GM12878 (cell line): ENCODE measurements around the gene DNAJC5. TPM values are rescaled to one million over a fixed set of nuclear protein-coding genes. Genes with fewer than 3 reads are reported as not detected.

Source experiments
- ATAC-seq: fragments of 200-7000 bp; cut with Tn5 transposase; 3 replicates; pipeline ENCODE4 v1.9.1; 2020; ENCODE audit warnings: mild to moderate bottlenecking, moderate library complexity
- BruUV-seq: library from RNA; stranded (reverse); fragments of 400-500 nt; replicated peaks from 2 replicates; lab custom pipeline; 2021; lab: Mats Ljungman, UMichigan
- CTCF ChIA-PET: fragments of 300-600 bp; sonication (Branson Sonifier 250); formaldehyde crosslinking; extraction: SDS; loops from one replicate; lab custom pipeline; 2021; ENCODE audit warnings: inconsistent platforms; lab: Yijun Ruan, JAX
- POLR2A ChIA-PET: fragments of 350-600 bp; formaldehyde crosslinking; extraction: SDS; loops from one replicate; lab custom pipeline; 2021; ENCODE audit warnings: inconsistent platforms; lab: Charles Lee
- RAD21 ChIA-PET: fragments of 300-600 bp; sonication (Branson Sonifier 250); formaldehyde crosslinking; loops from one replicate; lab custom pipeline; 2023; ENCODE audit warnings: antibody characterized with exemption; ENCODE audit not compliant: unreplicated experiment; lab: Charles Lee
- SMC1A ChIA-PET: fragments of 300-600 bp; sonication (Branson Sonifier 250); formaldehyde crosslinking; loops from one replicate; lab custom pipeline; 2023; ENCODE audit not compliant: unreplicated experiment, uncharacterized antibody; lab: Charles Lee
- DNase-seq: peaks from one replicate; pipeline ENCODE4 v3.0.0-alpha.2; 2011; ENCODE audit warnings: low read depth, low spot score
- FAIRE-seq: peaks from 3 replicates; lab custom pipeline; 2011; peaks lifted over from hg19 to GRCh38; lab: Jason Lieb, UNC
- H2AFZ ChIP-seq: 2 replicates; pipeline ENCODE4 v1.6.0; 2011; ENCODE audit warnings: low read depth, low read length, control low read depth; ENCODE audit not compliant: control insufficient read depth
- H3K27ac ChIP-seq: 2 replicates; pipeline ENCODE4 v1.5.1; 2011; ENCODE audit warnings: control low read depth; ENCODE audit not compliant: control insufficient read depth, insufficient read depth
- H3K27me3 ChIP-seq, 2 experiments: replicated peaks in 1 of 2; 2 replicates each; pipeline versions ENCODE4 v1.6.0 to v1.6.1; 2011; ENCODE audit warnings: low read length in 1 of 2; ENCODE audit not compliant: control insufficient read depth in 2 of 2, insufficient read depth in 2 of 2
- H3K36me3 ChIP-seq, 2 experiments: 2 replicates each; pipeline ENCODE4 v1.5.1; 2011; ENCODE audit warnings: low read length in 1 of 2; ENCODE audit not compliant: control insufficient read depth in 2 of 2, insufficient read depth in 2 of 2
- H3K4me1 ChIP-seq: 2 replicates; pipeline ENCODE4 v1.6.1; 2011; ENCODE audit warnings: mild to moderate bottlenecking, low read length, moderate library complexity, mixed read lengths; ENCODE audit not compliant: control insufficient read depth, insufficient read depth
- H3K4me2 ChIP-seq: 2 replicates; pipeline ENCODE4 v1.6.0; 2011; ENCODE audit warnings: control low read depth; ENCODE audit not compliant: control insufficient read depth, insufficient read depth
- H3K4me3 ChIP-seq: fragments of 200-600 bp; sonication (generic); 2 replicates; pipeline ENCODE4 v1.5.1; 2016
- H3K79me2 ChIP-seq: 2 replicates; pipeline ENCODE4 v1.6.0; 2011; ENCODE audit warnings: low read length; ENCODE audit not compliant: control insufficient read depth, insufficient read depth
- H3K9ac ChIP-seq: 2 replicates; pipeline ENCODE4 v1.8.0; 2011; ENCODE audit warnings: low read length, control low read depth, mixed read lengths; ENCODE audit not compliant: control insufficient read depth, insufficient read depth
- H3K9me3 ChIP-seq: replicated peaks from 3 replicates; pipeline ENCODE4 v1.5.1; 2011; ENCODE audit warnings: mild to moderate bottlenecking, low read length; ENCODE audit not compliant: control insufficient read depth, insufficient read depth
- H4K20me1 ChIP-seq: 2 replicates; pipeline ENCODE4 v1.6.0; 2011; ENCODE audit not compliant: control insufficient read depth, insufficient read depth
- ASH2L ChIP-seq: fragments of 300-600, 200-600 bp; sonication (generic); IDR thresholded peaks from 2 replicates; pipeline ENCODE4 v1.6.1; 2017; ENCODE audit warnings: low read depth, mild to moderate bottlenecking, borderline replicate concordance
- CBX5 ChIP-seq: sonication (generic); IDR thresholded peaks from 2 replicates; pipeline ENCODE4 v1.6.1; 2016; ENCODE audit warnings: low read depth, moderate library complexity, mild to moderate bottlenecking, inconsistent platforms
- ETV6 ChIP-seq, 2 experiments: fragments of 450-650 bp in 1 of 2; IDR thresholded peaks in 1 of 2; conservative IDR thresholded peaks in 1 of 2; 2 replicates each; pipeline ENCODE4 v1.6.1; 2014; ENCODE audit warnings: antibody characterized with exemption in 1 of 2, borderline replicate concordance in 1 of 2, low read depth in 1 of 2, mild to moderate bottlenecking in 1 of 2, moderate library complexity in 1 of 2
- IKZF2 ChIP-seq, 2 experiments: fragments of 450-650 bp; IDR thresholded peaks; 2 replicates each; pipeline ENCODE4 v1.6.1; 2017; ENCODE audit warnings: mild to moderate bottlenecking in 2 of 2, moderate library complexity in 2 of 2
- MTA2 ChIP-seq: fragments of 450-650 bp; IDR thresholded peaks from 2 replicates; pipeline ENCODE4 v1.6.1; 2016; ENCODE audit warnings: low read depth, mild to moderate bottlenecking, moderate library complexity
- NR2C1 ChIP-seq: fragments of 450-650 bp; IDR thresholded peaks from 2 replicates; pipeline ENCODE4 v1.6.1; 2017; ENCODE audit warnings: antibody characterized with exemption, mild to moderate bottlenecking, moderate library complexity
- RELA ChIP-seq: fragments of 450-650 bp; IDR thresholded peaks from 2 replicates; pipeline ENCODE4 v1.8.0; 2014; ENCODE audit warnings: borderline replicate concordance; ENCODE audit not compliant: partially characterized antibody
- WGBS: methylation state at CpG from one replicate; pipeline ENCODE4 v1.1.6; 2016; ENCODE audit warnings: low lambda C conversion rate; ENCODE audit not compliant: insufficient replicate concordance, insufficient coverage; ENCODE audit errors: missing lambda C conversion rate; 5-methylcytosine and 5-hydroxymethylcytosine counted together
- in situ Hi-C: fragments of 300-500 bp; cut with MboI; formaldehyde crosslinking; loops from 9 replicates; pipeline ENCODE4 v1.14.3; 2018; ENCODE audit warnings: mixed read lengths
- intact Hi-C: fragments of 100-400 bp; cut with micrococcal nuclease; formaldehyde crosslinking; loops from one replicate; pipeline ENCODE4 v1.14.2; 2022; ENCODE audit not compliant: unreplicated experiment
- polyA plus RNA-seq, 11 experiments: library from polyadenylated mRNA; depleted of rRNA in 4 of 11; unstranded in 6 of 11; stranded (reverse) in 5 of 11; fragments of >200 nt; fragmentation: Nextera tagmentation in 4 of 11; fragmentation: Illumina TruSeq in 1 of 11; extraction: Ambion mirVana in 4 of 11; extraction: Trizol in 1 of 11; gene quantifications; 1 replicate in 1 of 11; 2 replicates in 10 of 11; pipeline versions ENCODE4 v1.2.1 to v1.2.3, GENCODE V29; 2011 to 2016; ENCODE audit warnings: inconsistent platforms in 2 of 11, missing spikeins in 2 of 11, low read depth in 1 of 11
- total RNA-seq, 4 experiments: library from RNA; depleted of rRNA in 3 of 4; stranded (reverse); fragments of >200 nt in 3 of 4; fragmentation: Illumina TruSeq in 1 of 4; extraction: Trizol in 1 of 4; gene quantifications; 2 replicates each; pipeline versions ENCODE4 v1.2.1 to v1.2.3, GENCODE V29; 2013 to 2021

DNAJC5 gene
- total and polyA plus RNA-seq, 10 of the 15 experiments (the other 5 are each of a cell fraction or from before 2014, with no cell fraction given) = 0.69 to 36.8 (median 17.0) TPM

GRCh38 chr20:63863021-63863797 lies 31.7 kb upstream of the DNAJC5 start:
- RAD21 ChIA-PET = interaction anchor here (0.8 to 3.2 kb wide), 11 partner anchors 12 to 325 kb away, joined by 3 to 18 read pairs (median 4); partner anchors contain the start of genes ARFRP1, PRPF6, PTK6 and ZGPAT
- WGBS = 80% methylated on average over 18 of the region's 18 CpGs
- H3K9me3 ChIP-seq = no peaks in the 10 kb centered on the region
- no peaks in the 10 kb centered on the region for H4K20me1 ChIP-seq
- H3K4me1 ChIP-seq = peaks cover 19% of the 10 kb centered on the region
- TF ChIP-seq ETV6 (conservative IDR thresholded peaks at IDR 0.05 in 1 of 2, IDR thresholded peaks at IDR 0.05 in 1 of 2; ENCODE audit: borderline replicate concordance in 1 of 2, low read depth in 1 of 2) (no peak), MTA2 (no peak), NR2C1 (no peak), CBX5 (no peak), IKZF2 (IDR thresholded peaks at IDR 0.05) (no peak), ASH2L (no peak), RELA (no peak)
- CTCF ChIA-PET = interaction anchor here (0.7 to 4.4 kb wide), 15 partner anchors 12 to 326 kb away, joined by 3 to 38 read pairs (median 4); partner anchors contain the start of genes ARFRP1, HELZ2, LIME1 and PTK6
- FAIRE-seq (no peak), DNase-seq (no peak), ATAC-seq (no peak)
- H2AFZ ChIP-seq = no peak overlapping the region; the same call in 1 of the 2 replicates
- POLR2A ChIA-PET = interaction anchor here (0.5 to 1.2 kb wide), 3 partner anchors 11 to 325 kb away, joined by 3 to 4 read pairs (median 3); no protein-coding TSS in a partner anchor
- BruUV-seq = no TSS peak
- H3K4me2 ChIP-seq = peak overlapping the region; percentile 100
- SMC1A ChIA-PET = interaction anchor here (1.1 to 3.5 kb wide), 4 partner anchors 9 to 325 kb away, joined by 4 to 19 read pairs (median 6); partner anchors contain the start of gene PTK6
- H3K4me3 ChIP-seq = peak overlapping the region; percentile 96
- H3K36me3 ChIP-seq = peaks cover 0 to 4% of the 10 kb centered on the region in 2 experiments; a peak in 3 of 4 replicates
- in situ Hi-C loops (no loop called here), intact Hi-C loops (loop anchor here (10.0 kb wide), 1 partner anchor 192 kb away; no protein-coding TSS in a partner anchor)
- H3K27me3 ChIP-seq = no peaks in the 10 kb centered on the region
- H3K27ac ChIP-seq = peak overlapping the region; percentile 90
- peaks cover 33% of the 10 kb centered on the region for H3K79me2 ChIP-seq
- H3K9ac ChIP-seq = peak overlapping the region; percentile 82
